HG03039 (cell line): ENCODE results near the gene CDC14B.
"Not testable (repeated sequence)": the region's sequence is repeated elsewhere in the genome, so short reads cannot be mapped to it uniquely, and the experiment has no call there.

Experiments used
- ATAC-seq: cut with Tn5 transposase; IDR thresholded peaks from one replicate; pipeline ENCODE4 v1.9.1; 2021; ENCODE audit warnings: mild to moderate bottlenecking, moderate library complexity; ENCODE audit not compliant: unreplicated experiment

The CDC14B gene

DNA sequence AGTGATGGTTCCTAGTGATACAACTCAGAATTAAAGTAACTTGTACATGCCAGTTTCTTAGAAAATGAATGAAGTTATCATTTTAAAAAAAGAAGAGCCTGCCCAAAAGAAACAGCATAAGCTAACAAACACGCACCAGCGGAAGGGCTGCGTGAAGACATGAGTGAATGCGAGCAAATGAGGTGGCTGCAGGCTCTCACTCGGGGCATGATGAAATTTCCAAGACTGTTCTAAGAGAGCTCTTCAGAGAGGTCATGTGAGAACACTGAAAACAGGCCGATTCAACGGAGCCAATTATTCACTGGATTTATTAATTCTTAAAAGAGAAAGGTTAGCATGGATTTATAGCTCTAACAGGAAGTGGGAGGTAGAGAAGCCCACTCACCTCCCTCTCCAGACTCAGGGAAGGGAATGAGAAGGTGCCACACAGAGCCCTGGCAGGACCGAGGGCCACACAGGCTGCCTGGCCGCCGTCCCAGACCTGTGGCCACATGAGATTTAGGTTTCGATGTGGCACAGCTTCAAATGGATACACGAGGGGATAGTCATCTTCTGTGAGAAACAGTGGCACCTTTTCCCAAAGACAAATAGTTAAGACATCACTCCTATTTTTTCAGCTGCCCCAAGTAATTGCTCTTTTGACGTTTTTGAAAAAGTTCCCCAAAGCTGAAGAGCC lies 114.2 kb downstream of the CDC14B start:
- no peak for ATAC-seq

DNA sequence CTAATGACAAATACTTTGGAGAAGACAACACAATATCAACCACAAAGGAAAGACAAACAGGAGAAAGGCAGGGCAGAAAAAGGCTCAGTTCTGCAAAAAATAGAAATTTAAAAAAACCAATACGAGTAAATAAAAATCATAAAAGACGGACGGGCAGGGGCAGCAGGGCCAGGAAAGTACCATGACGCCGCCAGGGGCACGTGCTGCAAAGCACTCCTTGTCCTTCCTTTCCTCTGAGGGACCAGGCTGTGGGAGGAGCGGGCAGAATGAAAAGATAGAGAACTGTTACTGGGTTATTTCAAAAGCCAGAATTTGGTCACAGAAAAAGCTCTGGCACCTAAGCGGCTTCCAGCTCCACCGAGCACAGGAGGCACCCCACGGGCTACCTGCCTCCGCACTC lies 115.7 kb downstream of the CDC14B start:
- no peak for ATAC-seq

DNA sequence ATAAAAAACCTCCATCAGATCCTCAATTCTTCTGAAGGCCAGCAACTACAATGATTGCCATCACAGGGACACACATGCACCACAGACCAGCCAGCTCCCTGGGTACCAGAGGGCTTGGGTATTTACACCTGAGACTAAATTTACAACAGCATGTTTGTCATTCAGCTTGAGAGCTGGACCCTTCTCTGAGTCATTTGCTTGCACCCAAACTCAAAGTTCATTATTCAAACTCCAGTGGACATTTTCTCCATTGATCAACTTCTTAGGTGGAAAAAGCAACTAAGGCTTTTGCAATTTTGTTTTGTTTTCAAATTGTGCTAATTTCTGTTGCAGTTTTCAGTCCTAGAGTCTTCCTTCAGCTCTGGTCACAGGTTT lies 116.3 kb downstream of the CDC14B start:
- ATAC-seq = not testable (repeated sequence)

DNA sequence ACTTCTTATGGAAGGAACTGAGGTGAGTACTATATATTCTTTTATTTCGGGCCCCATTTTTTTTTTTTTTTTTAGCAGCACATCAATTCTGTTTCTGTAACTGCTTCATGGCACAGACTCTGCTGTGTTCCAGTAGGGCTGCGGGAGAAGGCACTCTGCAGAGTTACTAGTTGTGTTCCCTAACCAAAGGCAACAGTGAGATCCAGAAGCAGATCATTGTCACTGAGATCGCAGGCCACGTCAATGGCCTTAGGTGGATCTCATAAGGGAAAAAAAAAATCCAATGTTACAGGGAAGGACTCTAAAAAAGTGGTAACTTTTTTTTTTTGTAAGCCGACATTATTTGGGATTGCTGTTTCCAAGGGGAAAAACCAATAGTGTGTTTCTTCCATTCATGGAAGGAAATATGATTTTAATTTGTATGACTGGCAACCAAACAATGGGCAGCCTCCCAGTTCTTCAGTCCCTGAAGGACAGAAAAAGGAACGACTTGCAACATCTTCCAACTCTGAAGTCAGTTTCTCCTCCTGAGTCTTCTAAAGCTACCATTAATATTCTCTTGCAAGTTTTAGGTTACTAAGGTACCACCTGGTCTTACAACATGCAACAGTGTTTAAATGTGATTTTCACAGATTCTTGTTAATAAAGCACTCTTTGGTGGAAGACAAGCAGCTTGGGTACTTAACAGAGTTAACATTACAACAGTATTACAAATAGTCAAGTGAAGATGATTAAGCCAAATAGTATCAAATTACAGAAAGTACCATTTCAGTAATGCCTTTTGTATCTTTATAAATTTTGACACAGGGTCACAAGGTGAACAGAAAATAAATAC lies 116.9 kb downstream of the CDC14B start:
- no peak for ATAC-seq

DNA sequence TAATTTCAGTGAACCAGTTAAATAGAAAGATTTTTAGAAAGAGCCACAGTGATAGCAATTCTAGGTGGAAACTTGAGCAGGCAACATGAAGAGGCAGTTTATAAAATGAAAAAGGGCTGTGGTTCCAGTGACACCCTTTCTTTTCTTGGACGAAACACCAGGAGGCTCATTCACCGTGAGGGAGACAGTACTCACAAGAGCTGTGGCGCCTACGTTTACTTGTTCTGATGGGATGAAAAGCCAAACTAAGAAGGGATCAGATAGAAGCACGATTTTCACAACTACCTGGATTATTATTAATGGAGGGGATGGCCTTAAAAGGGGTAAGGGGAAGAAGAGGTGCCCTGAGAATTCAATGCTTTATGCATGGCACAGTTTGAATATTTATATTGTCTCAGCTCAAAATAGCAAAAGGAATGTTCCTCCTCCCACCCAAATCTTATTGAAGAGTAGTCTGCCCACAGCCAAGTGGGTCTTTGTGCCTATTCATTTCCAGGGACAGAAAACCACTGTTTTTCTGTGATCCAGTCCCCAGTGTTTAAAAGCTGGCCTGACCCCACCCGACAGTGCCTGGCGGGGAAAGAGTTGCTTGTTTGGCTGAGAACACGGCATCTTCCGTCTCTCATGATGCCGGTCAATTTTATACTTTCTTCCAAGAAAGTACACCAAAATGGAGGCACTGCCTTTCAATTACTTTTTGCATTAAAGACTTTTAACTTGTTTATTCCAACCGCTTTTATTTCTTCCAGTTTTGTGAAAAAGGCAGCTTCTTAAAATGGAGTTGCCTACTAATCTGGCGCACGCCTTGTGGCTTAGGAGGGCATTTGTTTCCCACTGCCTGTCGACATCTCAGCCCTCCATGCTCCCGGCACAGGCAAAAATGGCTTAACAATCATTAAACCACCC lies 117.8 kb downstream of the CDC14B start:
- no peak for ATAC-seq

DNA sequence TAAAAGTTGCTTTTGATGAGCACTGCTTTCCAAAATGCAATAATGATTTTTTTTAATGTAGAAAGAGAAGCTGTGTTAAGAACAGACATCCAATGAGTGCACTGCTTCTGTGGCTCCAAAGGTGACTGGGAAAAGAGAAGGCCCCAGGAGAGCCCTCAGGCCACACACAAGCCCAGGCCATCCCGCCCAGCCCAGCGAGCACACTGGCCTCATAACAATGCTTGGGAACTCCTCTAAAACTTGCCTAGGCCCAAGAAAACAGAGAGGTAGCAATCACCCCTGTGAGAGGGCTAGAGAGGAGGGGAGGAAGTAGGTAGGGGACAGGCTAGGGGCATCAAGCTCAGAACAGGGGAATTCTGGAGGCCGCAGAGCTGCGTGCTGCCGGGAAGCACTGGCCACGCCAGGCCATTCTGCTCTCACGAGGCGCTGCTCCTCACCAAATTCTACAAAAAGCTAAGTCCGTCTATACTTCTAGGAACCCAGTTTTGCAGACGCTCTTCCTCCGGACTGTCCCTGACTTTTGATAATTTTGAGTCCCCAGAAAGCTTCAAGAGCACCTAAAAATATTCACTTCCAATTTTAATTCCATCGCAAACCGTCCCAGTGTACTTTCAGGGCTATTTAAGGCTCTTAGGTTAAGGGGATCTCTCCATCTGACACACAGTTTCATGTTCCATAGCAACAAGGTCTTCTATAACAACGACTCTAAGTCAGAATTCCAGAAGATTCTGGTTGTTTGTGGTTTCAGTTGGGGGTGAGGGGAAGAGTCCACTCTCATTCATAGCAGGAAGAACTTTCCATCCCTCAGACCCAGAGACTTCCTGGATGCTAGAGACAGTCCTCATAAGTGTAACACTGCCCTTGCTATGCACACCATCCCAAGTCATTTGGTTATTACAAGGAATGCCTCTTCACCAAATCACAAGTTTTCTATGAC lies 118.7 kb downstream of the CDC14B start:
- no peak for ATAC-seq

DNA sequence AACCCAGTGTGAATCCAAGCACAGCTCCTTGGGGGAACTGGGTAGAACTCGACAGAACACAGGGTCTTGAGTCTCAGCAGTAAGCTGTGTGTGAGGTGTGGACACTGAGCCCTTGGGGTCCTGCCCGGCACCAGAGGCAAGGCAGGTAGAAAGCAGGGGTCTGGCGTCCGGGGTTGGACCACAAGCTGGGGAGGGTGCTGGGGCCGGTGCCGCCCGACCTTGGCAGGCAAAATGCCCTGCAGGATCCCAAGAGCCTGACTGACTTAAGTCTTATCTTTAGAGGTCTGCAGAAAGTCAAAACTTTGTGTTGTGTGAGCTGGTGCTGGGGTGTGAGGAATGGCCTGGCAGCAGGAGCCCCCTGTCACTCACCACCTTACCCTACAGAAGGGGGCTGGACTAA lies 120.4 kb downstream of the CDC14B start:
- no peak for ATAC-seq

DNA sequence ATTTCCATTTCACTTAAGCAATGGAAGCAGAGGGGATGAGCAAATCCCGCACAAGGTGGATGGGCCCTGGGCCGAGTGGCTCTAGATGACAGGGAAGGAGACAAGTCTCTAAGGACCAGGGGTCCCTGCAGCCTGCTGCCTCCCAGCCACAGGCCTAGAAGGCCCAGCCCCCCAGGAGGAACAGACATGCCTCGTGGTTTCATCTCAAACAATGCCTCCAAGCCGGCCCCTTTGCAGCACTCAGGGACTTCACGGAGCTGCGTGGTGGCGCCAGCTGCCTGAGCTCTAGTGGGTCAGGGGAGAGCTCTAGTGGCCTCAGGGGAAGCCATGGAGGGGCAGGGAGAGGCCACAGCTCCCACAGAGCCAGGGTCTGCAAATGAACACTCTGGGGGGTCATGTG lies 120.8 kb downstream of the CDC14B start:
- ATAC-seq = no peak

DNA sequence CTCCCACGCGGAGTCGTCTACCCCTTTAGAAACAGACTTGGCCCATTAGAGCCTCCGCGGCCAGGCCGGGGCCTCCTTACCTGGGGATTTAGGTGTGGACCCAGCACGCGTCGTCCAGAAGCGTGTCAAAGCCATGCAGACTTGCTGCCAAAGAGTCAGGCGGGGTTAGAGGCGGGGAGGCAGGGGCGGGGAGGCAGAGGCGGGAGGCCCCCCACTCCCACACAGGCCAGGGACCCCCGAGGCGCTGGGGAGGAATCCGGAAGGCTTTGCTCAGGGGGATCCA lies 122.6 kb downstream of the CDC14B start:
- no peak for ATAC-seq

DNA sequence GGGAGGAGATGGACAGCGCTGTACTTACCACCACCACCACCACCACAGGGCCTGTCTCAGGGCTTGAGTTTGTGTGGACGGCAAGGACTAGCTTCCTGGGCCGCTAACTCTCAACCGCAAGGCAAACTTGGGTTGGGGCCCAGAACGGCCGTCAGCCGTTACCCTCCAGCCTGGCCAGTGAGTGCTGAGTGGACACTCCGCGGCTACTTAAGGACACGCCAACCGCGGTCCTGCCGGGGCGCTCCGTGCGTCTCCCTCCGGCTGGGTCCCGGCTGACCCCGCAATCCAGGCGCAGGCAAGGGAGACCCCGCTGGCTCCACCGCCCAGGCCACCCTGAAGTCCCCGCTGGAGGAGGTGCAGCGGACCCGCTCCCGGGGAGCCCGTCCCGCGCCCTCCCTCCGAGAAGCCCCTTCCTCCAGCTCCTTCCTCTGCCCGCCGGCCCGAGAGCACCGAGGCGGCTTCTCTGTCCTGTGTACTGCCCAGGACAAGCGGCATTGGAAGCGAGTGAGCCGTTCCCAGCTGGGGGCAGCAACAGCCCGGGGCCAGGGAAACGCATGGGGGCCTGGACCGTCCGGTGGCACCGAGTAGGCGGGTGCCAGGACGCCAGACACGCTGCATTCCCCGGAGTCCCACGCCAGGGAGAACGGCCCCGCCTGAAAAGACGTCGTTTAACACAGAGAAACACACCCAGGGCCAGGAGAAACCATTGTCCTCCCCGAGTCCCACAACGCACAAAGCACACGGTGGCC lies 123.1 kb downstream of the CDC14B start:
- no peak for ATAC-seq

DNA sequence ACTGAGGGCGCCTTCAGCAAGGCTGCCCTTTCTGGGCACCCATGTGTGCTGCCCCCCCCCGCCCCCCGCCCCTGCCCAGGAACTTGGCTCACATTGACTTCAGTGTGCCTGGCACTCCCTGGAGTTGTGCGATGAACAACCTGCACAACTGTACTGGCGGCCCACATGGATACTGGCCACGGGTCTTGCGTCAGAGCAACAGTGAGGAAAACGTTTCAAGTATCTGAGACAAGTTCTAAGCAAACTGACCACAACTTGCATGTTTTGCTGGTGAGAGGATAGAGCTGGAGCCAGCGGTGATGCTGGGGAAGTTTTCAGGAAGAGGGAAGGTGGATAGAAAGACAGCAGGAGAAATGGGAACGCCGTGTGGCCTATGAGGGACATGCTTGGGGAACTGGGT lies 124.3 kb downstream of the CDC14B start:
- ATAC-seq = no peak

DNA sequence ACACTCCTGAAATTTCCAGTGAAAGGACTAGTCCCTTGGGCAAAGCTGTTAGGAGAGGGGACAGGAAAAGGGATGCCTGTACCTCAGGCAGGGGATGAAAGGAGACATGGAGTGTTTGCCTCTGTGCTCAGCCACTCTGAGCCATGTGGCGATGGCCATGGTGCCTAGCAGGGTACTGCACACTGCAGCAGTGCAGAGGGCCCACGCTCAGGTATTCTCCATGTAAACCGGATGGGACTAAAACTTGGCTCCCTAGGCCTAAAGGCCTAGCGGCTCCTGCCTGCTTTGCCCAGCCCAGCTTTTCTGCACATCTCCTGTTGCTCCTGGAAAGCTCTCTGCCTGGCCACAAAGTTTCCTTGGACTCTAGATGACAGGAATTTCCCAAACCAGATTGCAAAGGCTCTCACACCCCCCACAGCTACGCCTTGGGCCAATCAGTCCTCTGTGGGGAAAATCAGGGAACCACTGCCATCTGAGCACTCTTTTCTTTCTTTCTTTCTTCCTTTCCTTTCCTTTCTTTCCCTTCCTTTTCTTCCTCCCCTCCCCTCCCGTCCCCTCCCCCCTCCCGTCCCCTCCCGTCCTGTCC lies 125.3 kb downstream of the CDC14B start:
- no peak for ATAC-seq

DNA sequence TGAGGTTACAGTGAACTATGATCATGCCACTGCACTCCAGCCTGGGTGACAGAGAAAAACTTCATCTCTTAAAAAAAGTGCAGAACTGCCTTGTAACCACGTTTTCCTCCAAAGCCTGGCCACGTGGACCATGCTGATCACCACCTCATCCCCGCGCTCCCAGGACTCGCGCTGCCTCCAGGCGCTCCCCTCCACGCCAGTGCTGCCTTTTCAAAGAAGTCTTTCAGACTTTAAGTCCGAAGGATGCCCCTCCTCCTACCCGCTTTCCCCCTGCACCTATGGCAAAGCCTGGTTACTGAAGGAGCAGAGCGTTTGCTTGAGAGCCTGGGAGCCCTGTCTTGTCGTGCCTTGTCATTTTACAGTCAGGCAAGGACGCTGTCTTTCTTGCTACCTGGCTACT lies 125.9 kb downstream of the CDC14B start:
- no peak for ATAC-seq

DNA sequence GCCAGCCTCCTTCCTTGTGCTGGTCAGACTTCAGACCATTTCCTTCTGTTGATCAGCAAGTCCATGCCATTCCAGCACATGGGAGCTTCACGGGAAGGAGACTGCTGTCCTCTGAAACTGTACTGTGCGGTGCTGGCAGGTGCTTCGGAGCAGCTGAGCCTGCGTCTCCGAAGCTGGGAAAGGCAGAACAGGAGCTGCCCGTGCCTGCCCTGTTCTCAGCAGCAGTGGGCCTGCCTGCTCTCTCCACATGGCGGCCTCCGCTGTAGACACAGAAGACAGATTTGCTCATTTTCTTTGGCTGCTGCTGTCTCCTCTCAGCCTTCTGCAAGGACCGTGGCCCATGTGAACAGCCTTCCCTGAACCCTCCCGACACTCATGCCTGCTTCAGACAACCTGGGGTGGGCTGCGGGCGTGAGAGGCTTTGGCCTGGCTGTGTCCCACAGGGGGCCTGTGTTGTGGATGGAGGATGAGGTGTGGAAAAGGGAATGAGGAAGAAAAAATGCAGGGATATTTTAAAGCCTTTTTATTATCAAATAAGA lies 126.6 kb downstream of the CDC14B start:
- ATAC-seq = no peak

DNA sequence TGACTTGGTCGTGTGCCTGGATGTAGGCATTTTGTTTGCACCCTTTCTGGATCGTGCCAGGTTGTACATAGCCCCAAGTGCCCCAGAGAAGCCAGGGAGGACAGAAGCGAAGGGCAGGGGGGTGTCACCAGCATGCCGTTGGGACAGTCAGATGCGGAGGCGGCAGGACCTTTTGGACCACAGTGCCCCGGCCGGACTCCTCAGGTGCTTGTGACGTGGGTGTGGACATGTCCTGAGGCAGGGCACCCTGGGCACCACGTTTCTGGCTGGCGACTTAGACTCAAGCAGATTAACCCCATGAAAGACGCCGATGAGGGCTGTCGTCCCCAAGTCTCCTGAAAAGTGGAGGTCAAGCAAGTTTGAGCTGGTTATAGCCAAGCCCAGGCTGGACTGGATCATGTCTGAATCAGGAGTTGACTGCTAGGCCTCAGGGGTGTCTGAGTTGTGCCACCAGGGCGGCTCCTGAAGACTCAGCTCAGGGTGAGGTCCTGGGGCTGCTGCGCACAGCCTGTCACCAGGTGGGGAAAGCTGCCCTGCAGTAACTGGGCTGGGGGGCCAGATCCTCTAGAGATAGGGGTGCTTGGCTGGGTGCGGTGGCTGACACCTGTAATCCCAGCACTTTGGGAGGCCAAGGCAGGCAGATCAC lies 127.6 kb downstream of the CDC14B start:
- ATAC-seq = no peak

DNA sequence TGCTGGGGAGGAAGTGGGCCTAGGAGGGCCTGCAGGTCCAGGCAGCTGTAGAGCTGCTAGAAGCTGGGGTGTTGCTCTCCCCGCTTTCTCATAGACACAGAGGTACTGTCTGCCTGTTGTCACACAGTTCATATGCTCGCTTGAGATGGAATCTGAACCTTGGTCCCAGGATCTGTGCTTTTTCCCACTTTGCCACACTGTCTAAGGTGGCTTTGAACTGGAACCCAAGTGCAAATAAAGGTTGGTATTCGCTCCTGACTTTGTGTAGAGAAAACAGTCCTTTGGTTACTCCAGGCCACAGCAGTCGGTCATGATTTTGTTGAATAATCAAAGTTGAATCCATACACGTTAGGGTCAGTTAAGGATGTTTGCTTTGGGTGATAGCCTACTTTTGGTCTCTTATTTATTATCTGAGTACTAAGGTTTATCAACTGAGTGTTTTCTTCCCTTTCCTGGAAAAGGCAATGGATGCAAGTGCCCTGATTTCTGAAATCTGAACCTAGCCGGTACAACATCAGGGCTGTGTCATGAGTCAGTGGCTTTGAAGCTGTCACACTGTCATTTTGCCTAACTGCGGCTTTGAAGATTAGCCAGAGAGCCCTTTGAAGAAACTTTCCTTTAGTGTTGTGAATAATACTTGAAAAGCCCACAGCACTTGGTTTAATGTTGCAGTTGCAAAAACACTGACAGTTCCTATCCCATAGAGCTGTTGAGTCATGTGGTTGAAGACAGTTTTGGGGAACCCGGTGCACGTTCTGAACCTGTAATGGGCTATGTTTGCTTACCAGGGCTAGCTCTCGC lies 128.4 kb downstream of the CDC14B start:
- ATAC-seq = no peak

DNA sequence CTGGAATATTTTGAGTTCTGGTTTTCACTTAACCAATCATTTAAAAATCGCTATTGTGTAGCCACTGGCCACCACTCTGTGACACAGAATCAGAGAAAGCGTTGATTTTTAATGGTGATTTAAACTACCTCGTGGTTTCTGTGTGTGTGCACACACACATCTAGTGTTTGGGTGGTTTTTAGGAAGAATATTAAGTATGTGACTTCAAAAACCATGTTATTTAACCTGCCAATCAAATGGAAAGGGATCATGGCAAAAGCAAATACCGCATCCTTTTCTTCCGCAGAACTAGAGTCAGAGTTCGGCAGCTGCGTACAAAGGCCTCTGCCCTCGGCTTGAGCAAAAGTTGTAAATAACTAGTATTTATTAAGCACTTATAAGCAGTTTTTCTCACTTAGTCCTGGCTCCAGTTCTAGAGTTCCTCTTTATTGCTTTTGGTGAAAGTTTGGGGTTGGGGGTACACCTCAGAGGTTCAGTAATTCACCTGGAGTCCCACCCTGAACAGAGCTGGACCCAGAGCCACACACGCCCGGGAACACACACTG lies 129.0 kb downstream of the CDC14B start:
- ATAC-seq = no peak

DNA sequence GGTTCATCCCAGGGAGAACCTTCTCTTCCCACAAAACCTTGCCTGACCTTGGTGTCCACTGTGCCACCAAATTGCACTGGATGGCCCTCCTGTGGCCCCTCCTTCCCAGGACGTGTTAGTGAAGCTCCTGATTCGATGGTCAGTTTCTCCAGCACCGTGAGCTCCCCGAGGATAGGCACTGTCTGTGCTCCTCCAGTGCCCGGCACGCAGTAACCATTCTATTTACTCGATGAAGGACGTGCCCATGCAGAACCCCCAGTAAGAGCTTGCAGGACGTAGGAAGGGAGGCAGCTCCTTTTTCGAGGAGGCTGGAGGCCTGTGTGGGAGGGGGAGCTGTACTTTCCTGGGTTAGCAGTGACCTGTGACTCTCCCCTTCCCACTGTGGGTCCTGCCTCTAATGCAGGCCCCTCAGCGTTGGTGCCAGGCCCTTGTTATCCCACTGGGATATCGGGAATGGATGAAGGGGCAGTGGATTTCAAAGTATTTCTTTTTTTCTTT lies 130.1 kb downstream of the CDC14B start:
- ATAC-seq = no peak
